Measurements from ENCODE around the gene FPR1. TPM values are rescaled to one million over a fixed set of nuclear protein-coding genes. Genes with fewer than 3 reads are reported as not detected.

FPR1 gene
- total and polyA plus RNA-seq, 2 of the 4 experiments (the other 2 are of a cell fraction): not detected

- Histone ChIP-seq H4K8ac (ENCODE audit: low read depth in 2 of 2, low read length in 2 of 2) (no peak overlapping the region), H3K4ac (ENCODE audit: low read depth, low read length) (no peak overlapping the region), H3K9ac (ENCODE audit: low read depth, low read length) (no peak overlapping the region), H4K91ac (ENCODE audit: insufficient read depth, low read depth, low read length) (no peak overlapping the region), H4K5ac (ENCODE audit: low read depth, low read length) (no peak overlapping the region), H3K4me3 (ENCODE audit: insufficient read depth, low read depth, low read length) (no peak overlapping the region), H2BK15ac (ENCODE audit: low read depth, low read length) (no peak overlapping the region), H3K9me3 (ENCODE audit: control insufficient read depth, insufficient read depth, low read length) (no peaks in the 10 kb centered on the region), H3K4me2 (ENCODE audit: low read depth, low read length) (no peak overlapping the region), H3K4me1 (ENCODE audit: control insufficient read depth, insufficient read depth, low read length) (peaks cover 1% of the 10 kb centered on the region; the same call in 1 of the 2 replicates), H3K79me1 (ENCODE audit: low read depth in 1 of 2, low read length in 2 of 2) (peaks cover 35 to 84% of the 10 kb centered on the region in 2 experiments), H3K9me1 (ENCODE audit: insufficient read depth, low read length) (peaks cover 22% of the 10 kb centered on the region), H3K56ac (ENCODE audit: extremely low read depth, insufficient read depth, low read length) (no peak overlapping the region), H2AK5ac (ENCODE audit: low read depth, low read length) (no peak overlapping the region), H4K20me1 (ENCODE audit: insufficient read depth, low read length) (peaks cover 77% of the 10 kb centered on the region), H2AFZ (replicated peaks; ENCODE audit: low read length, poor library complexity) (no peak overlapping the region), H3K23ac (ENCODE audit: low read depth, low read length) (no peak overlapping the region), H3K27me3 (ENCODE audit: control insufficient read depth, insufficient read depth, low read length) (no peaks in the 10 kb centered on the region), H3K14ac (replicated peaks; ENCODE audit: low read depth, low read length) (no peak overlapping the region), H3K36me3 (ENCODE audit: control insufficient read depth, insufficient read depth, low read length) (peaks cover 89% of the 10 kb centered on the region), H2AK9ac (replicated peaks; ENCODE audit: low read depth, low read length, poor library complexity) (no peak overlapping the region), H2BK120ac (ENCODE audit: low read depth, low read length) (no peak overlapping the region), H3K18ac (ENCODE audit: low read depth, low read length) (no peak overlapping the region), H2BK5ac (ENCODE audit: low read depth, low read length, poor library complexity, severe bottlenecking) (no peak overlapping the region), H2BK20ac (ENCODE audit: low read depth, low read length) (no peak overlapping the region), H3K27ac (ENCODE audit: insufficient read depth, low read length) (no peak overlapping the region)
- dilution Hi-C loops (cut with HindIII; ENCODE audit: low sequenced_read_pairs, unreplicated experiment): no loop called here
- in situ Hi-C loops (cut with MboI; ENCODE audit: low sequenced_read_pairs): no loop called here
- TF ChIP-seq, protein P1, sequence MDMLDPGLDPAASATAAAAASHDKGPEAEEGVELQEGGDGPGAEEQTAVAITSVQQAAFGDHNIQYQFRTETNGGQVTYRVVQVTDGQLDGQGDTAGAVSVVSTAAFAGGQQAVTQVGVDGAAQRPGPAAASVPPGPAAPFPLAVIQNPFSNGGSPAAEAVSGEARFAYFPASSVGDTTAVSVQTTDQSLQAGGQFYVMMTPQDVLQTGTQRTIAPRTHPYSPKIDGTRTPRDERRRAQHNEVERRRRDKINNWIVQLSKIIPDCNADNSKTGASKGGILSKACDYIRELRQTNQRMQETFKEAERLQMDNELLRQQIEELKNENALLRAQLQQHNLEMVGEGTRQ (IDR thresholded peaks at IDR 0.05; ENCODE audit: low read depth, low read length): no peak; the same call in 1 of the 2 replicates
- DNase-seq (peak; percentile 58), ATAC-seq (ENCODE audit: low read depth) (no peak)
- intact Hi-C loops (cut with micrococcal nuclease): no loop called here
- ChIA-PET CTCF (no interaction called here), POLR2A (ENCODE audit: unreplicated experiment) (no interaction called here)
- WGBS, 2 experiments (ENCODE audit: extremely low coverage in 2 of 2, insufficient read length in 1 of 2): no CpG with 5 or more reads among the region's 5 CpGs
- BruUV-seq (replicated peaks): no TSS peak
Measured at GRCh38 chr19:51698296-51698695, 53.4 kb downstream of the FPR1 start.
